IMR-90 (cell line): ENCODE measurements around the gene GBA2.

ENCODE experiments used
- CEBPB ChIP-seq: IDR thresholded peaks from 2 replicates; pipeline ENCODE4 v1.6.1; 2012; ENCODE audit warnings: low read depth, low read length, improper control_type of control experiment
- CHD1 ChIP-seq: IDR thresholded peaks from 2 replicates; pipeline ENCODE4 v1.6.1; 2012; ENCODE audit warnings: low read depth, low read length, improper control_type of control experiment
- FOS ChIP-seq: fragments of 150-350 bp; IDR thresholded peaks from 2 replicates; pipeline ENCODE4 v1.6.1; 2016; ENCODE audit warnings: low read depth, low read length
- MAFK ChIP-seq: IDR thresholded peaks from 2 replicates; pipeline ENCODE4 v1.6.1; 2012; ENCODE audit warnings: low read depth, low read length, improper control_type of control experiment
- MAZ ChIP-seq: IDR thresholded peaks from 2 replicates; pipeline ENCODE4 v1.6.1; 2012; ENCODE audit warnings: low read depth, mild to moderate bottlenecking, low read length, improper control_type of control experiment, moderate library complexity, borderline replicate concordance
- POLR2A ChIP-seq: IDR thresholded peaks from 2 replicates; pipeline ENCODE4 v1.6.1; 2012; ENCODE audit warnings: mild to moderate bottlenecking, low read depth, low read length
- TF ChIP-seq, protein P1 (sequence below): conservative IDR thresholded peaks from 2 replicates; pipeline ENCODE4 v1.5.1; 2012; ENCODE audit warnings: mild to moderate bottlenecking, low read depth, low read length, improper control_type of control experiment
- TF ChIP-seq, protein P2 (sequence below): fragments of 150-350 bp; IDR thresholded peaks from 2 replicates; pipeline ENCODE4 v1.6.1; 2017; ENCODE audit warnings: mild to moderate bottlenecking, antibody characterized with exemption, low read length, low read depth

DNA sequence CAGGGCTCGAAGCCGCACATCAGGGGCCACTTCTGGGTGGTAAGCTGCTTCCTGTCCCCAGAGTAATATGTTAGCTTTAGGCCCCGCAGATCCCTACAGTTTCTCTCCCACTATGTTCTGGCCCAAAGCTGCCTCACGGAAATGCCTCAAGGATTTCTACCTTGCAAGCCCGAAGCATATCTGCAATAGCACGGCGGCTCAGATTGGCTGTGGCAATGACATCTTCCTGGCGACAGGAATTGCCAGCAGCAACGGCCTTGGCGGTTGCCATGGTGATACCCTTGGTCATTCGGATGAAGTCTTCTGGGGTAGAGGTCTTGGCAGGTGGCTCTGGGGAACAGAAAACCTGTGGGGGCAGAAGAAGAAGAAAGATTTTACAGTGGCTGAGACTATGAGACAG lies 49.0 kb downstream of the GBA2 start:
- TF ChIP-seq FOS (no peak), POLR2A (no peak), CEBPB (no peak), MAFK (no peak), MAZ (no peak), CHD1 (no peak)
- TF ChIP-seq, protein P1, sequence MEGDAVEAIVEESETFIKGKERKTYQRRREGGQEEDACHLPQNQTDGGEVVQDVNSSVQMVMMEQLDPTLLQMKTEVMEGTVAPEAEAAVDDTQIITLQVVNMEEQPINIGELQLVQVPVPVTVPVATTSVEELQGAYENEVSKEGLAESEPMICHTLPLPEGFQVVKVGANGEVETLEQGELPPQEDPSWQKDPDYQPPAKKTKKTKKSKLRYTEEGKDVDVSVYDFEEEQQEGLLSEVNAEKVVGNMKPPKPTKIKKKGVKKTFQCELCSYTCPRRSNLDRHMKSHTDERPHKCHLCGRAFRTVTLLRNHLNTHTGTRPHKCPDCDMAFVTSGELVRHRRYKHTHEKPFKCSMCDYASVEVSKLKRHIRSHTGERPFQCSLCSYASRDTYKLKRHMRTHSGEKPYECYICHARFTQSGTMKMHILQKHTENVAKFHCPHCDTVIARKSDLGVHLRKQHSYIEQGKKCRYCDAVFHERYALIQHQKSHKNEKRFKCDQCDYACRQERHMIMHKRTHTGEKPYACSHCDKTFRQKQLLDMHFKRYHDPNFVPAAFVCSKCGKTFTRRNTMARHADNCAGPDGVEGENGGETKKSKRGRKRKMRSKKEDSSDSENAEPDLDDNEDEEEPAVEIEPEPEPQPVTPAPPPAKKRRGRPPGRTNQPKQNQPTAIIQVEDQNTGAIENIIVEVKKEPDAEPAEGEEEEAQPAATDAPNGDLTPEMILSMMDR: no peak
- TF ChIP-seq, protein P2, sequence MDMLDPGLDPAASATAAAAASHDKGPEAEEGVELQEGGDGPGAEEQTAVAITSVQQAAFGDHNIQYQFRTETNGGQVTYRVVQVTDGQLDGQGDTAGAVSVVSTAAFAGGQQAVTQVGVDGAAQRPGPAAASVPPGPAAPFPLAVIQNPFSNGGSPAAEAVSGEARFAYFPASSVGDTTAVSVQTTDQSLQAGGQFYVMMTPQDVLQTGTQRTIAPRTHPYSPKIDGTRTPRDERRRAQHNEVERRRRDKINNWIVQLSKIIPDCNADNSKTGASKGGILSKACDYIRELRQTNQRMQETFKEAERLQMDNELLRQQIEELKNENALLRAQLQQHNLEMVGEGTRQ: no peak
